Peyer's patch (tissue), 4 donors: ENCODE results near the gene BRIP1.

Source experiments
- POLR2A ChIP-seq, 2 donors: fragments of 450-650 bp; IDR thresholded peaks; one replicate each; pipeline ENCODE4 v1.5.1; 2017; ENCODE audit warnings: antibody characterized with exemption in 2 of 2, mild to moderate bottlenecking in 2 of 2, moderate library complexity in 2 of 2
- TF ChIP-seq, protein P1 (sequence below), 6 experiments: fragments of 450-650 bp in 4 of 6; fragments of 200-600 bp in 2 of 6; sonication (generic) in 1 of 6; IDR thresholded peaks; one replicate each; pipeline ENCODE4 v1.5.1; 2017 to 2019; ENCODE audit warnings: antibody characterized with exemption in 6 of 6, mild to moderate bottlenecking in 3 of 6, moderate library complexity in 1 of 6

DNA sequence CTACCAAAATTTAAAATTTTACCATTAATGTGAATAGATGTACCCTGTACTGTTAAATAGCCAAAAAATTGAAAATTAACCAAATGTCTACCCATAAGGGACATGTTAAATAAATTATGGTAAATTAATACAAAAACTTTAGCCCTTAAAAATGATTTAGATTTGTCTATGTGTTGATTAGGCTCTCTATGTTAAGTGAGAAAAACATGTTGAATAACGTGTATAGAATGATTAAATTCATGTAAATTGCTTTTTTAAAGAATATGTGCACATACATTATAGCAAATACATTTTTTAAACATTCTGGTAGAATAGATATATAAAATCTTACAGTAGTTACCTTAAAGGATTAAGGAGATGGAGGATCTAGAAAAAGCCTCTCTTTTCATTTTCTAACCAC, 59.5 kb downstream of the BRIP1 start:
- TF ChIP-seq, protein P1, sequence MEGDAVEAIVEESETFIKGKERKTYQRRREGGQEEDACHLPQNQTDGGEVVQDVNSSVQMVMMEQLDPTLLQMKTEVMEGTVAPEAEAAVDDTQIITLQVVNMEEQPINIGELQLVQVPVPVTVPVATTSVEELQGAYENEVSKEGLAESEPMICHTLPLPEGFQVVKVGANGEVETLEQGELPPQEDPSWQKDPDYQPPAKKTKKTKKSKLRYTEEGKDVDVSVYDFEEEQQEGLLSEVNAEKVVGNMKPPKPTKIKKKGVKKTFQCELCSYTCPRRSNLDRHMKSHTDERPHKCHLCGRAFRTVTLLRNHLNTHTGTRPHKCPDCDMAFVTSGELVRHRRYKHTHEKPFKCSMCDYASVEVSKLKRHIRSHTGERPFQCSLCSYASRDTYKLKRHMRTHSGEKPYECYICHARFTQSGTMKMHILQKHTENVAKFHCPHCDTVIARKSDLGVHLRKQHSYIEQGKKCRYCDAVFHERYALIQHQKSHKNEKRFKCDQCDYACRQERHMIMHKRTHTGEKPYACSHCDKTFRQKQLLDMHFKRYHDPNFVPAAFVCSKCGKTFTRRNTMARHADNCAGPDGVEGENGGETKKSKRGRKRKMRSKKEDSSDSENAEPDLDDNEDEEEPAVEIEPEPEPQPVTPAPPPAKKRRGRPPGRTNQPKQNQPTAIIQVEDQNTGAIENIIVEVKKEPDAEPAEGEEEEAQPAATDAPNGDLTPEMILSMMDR (IDR thresholded peaks at IDR 0.05) = no peak
- no peak for TF ChIP-seq POLR2A (IDR thresholded peaks at IDR 0.05)
